GM19372 (cell line): ENCODE measurements around the gene GPR146.

Experiments
- ATAC-seq: cut with Tn5 transposase; IDR thresholded peaks from one replicate; pipeline ENCODE4 v1.9.1; 2021; ENCODE audit warnings: mild to moderate bottlenecking, low read depth, moderate library complexity; ENCODE audit not compliant: unreplicated experiment

GPR146 gene

DNA sequence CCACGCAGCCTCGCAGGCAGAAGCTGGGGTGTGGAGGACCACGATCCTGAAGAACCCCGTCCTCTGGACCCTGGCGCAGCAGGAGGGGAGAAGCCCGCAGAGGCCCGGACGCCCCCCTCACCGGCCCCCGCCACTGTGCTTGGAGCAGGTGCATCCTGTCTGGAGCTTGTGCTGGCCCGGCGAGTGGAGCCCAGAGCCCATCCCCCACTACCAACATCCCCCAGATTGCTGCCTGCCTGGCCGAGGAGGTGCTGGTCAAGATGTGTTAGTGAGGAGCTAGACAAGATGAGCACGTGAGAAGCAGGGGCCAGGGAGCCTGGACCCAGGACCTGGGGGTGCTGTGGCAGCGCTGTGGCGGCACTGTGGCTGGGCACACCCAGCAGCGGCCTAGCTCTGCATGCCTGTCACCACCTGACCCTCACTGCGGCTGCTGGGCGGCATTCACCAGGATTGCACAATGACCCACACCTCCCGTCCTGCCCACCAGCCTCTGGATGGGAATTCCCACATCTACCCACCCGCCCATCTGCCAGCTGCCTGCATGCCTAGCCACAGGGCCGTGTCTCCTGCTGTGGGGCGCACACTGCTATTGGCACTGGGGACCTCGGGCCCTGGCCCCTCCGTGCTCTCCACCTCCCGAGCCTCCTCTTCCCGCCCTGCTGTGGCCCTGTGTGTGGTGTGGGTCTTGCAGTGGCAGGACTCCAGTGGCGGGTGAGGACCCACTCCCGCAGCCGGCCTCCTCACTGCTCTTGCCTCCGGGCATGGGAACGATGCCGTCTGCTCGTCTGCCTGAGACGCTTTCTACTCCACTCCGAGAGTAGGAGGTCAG, 11.8 kb downstream of the GPR146 start:
- ATAC-seq = no peak

DNA sequence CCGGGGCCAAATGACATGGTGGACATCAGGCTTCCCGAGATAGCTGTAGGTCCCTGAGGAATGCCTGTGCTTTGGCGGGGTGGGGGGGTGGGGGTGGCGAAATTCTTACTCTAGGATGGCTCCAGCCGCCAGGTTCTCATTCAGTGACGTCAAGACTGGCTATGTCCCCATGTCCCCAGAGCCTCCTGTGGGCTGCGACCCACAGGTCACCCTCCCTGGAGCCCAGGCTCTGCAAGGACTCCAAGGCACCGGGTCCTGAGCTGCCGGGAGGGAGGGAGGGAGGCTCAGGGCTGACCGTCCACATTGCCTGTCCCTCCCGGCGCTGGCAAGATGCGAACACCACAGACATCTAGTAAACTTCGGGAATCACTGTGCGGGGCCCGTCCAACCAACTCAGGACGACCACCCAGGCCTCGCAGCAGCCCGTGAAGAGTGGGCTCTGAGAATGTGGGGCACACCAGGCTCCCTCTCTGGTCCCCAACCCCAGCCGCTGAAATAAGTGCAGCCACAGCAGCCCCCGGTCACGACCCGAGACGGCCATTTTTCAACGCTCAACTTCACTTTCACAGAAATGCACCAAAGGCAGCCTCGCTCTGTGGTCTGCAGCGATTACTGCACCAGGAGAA, 12.6 kb downstream of the GPR146 start:
- ATAC-seq = no peak

DNA sequence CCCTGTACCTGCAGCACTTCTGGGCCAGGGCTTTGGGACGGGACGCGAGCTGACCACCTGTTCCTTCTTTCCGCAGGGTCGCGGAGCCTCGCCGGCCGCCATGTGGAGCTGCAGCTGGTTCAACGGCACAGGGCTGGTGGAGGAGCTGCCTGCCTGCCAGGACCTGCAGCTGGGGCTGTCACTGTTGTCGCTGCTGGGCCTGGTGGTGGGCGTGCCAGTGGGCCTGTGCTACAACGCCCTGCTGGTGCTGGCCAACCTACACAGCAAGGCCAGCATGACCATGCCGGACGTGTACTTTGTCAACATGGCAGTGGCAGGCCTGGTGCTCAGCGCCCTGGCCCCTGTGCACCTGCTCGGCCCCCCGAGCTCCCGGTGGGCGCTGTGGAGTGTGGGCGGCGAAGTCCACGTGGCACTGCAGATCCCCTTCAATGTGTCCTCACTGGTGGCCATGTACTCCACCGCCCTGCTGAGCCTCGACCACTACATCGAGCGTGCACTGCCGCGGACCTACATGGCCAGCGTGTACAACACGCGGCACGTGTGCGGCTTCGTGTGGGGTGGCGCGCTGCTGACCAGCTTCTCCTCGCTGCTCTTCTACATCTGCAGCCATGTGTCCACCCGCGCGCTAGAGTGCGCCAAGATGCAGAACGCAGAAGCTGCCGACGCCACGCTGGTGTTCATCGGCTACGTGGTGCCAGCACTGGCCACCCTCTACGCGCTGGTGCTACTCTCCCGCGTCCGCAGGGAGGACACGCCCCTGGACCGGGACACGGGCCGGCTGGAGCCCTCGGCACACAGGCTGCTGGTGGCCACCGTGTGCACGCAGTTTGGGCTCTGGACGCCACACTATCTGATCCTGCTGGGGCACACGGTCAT, 13.3 kb downstream of the GPR146 start:
- no peak for ATAC-seq

DNA sequence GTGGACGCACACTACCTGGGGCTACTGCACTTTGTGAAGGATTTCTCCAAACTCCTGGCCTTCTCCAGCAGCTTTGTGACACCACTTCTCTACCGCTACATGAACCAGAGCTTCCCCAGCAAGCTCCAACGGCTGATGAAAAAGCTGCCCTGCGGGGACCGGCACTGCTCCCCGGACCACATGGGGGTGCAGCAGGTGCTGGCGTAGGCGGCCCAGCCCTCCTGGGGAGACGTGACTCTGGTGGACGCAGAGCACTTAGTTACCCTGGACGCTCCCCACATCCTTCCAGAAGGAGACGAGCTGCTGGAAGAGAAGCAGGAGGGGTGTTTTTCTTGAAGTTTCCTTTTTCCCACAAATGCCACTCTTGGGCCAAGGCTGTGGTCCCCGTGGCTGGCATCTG, 14.0 kb downstream of the GPR146 start:
- no peak for ATAC-seq

DNA sequence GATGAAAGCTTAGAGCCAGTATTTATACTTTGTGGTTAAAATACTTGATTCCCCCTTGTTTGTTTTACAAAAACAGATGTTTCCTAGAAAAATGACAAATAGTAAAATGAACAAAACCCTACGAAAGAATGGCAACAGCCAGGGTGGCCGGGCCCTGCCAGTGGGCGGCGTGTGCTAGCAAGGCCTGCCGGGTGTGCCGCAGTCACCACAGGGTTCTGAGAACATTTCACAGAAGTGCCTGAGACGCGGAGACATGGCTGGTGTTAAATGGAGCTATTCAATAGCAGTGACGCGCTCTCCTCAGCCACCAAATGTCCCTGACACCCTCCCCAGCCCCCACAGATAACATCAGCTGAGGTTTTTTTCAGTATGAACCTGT, 14.5 kb downstream of the GPR146 start:
- no peak for ATAC-seq

DNA sequence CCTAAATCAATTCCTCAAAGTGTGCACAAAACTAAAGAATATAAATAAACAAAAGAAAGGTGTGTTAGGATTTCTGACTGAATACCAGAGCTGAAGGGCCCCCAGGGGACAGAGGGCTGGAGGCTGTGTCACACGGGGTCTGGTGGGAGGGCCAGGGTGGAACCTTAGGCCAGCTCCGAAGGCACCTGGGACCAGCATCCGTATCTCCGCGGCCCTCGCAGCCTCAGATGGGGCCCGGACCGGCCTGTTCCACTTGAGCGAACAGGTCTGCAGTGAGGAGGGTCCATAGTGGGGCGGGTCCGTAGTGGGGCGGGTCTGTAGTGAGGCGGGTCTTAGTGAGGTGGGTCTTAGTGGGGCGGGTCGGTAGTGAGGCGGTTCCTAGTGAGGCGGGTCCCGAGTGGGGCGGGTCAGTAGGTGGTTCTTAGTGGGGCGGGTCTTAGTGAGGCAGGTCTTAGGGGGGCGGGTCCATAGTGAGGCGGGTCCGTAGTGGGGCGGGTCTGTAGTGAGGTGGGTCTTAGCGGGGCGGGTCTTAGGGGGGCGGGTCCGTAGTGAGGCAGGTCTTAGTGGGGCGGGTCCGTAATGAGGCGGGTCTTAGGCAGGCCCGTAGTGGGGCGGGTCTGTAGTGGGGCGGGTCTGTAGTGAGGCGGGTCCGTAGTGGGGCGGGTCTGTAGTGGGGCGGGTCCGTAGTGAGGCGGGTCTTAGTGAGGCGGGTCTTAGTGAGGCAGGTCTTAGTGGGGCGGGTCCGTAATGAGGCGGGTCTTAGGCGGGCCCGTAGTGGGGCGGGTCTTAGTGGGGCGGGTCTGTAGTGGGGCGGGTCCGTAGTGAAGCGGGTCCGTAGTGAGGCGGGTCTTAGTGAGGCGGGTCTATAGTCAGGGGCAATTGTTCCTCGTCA, 15.1 kb downstream of the GPR146 start:
- no peak for ATAC-seq

DNA sequence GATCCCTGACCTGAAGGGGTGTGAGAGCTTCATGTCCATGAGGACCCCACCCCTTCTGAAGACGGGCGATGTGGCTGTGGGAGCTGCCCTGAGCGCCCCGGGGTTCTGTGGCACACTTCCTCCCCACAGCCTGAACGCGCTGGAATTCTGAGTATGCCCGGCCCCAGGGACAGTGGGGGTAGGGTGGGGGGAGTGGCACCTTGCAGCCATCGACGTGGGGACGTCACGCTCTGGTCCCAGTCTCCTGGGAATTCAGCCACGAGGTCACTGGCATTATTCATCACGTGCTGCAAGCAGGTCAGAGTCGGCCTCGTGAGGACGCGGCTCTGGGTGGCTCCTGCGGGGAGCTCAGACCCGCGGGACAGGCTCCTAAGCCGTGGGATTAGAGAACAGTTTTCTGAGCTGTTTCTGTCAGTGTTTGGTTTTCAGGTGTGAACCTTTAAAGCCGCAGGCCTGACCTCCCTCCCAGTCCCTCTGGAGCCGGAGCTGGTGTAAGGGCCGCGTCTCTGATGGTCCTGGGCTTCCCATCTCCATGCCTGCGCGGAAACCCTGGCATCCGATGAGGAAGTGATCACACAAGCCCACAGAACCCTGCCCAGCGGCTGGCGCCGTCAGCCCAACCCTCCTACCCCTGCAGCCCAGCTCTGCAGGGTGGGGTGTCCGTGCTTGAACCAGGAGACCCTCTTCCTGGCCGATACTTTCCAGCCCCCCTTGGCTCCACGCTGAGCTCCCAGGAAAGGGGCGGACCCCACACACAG, 16.1 kb downstream of the GPR146 start:
- no peak for ATAC-seq

DNA sequence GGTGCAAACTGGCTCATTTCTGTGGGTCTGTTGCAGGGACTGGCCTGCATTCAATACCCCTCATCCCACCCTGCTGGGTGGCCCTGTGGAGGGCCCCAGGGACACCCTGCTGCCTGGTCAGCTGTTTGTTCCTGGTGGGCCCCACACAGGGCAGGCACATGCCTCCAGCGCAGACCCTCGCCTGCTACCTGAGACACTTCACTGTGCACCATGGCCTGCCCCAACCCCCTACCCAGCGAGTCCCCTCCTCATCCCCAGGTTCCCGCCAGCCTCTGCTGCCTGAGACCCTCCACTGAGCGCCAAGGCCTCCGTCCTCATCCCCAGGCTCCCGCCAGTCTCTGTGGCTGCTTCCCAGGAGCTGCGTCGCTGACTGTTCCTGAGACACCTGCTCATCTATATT, 16.8 kb downstream of the GPR146 start:
- no peak for ATAC-seq

DNA sequence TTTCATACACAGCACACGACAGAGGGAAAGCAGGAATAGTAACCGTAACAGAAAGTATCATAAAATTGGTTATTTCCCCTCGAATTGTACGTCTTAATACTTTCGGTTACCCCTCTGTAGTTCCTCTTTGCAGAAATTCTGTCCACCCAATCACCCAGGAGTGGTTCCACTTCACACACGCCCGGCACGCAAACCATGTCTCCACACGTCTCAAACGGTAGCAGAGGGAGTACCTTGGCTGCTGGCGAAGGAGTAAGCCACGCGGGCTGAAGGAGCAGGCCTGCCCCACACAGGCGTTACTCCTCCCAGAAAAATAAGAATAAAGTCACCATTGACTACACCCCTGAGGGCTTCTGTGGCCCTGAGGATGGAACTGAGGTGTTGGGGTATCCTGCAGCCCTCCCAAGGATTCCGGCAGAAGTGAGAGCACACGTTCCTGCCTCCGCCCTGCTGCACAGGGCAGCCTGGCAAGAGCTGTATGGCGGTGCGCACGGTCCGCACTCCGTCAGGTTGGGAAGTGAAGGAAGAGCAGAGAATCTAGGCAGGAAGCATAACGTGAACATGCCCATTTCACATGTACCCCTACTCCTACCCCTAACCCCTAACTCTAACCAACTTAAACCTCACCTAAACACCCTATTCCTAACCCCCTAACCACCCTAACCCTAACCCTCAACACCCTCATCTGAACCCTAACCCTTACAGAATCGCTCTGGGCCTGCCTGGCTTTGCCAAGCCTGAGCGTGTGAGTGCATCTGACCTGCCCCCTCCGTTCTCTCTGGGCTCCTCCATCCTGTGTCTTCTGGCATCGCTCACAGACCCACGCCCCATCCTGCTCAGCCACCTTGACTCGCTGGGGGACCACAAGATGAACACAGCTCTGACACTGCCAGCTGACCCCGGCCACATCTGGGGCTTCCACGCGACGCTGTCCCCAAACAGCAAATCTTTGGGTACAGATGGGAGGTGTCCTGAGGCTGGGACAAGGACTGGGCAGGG, 18.2 kb downstream of the GPR146 start:
- peak; percentile 63 for ATAC-seq

DNA sequence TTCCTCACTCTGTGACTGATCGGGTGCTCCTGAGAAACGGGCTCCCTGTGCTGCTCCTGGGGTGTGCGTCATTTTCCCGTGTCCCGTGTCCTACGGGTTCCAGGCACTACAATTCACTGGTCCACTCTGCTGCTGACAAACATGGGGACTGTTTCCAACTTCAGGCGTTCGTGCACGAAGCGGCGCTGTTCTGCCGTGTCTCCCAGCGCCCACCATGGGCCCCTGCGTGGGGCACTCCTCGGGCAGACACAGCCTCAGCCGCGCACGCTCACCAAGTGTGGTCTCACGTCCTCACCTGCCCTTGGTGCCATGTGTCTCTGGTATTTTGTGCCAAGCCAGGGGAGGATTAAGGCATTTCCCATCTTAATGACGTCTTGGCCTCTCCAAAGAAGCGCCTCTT, 19.0 kb downstream of the GPR146 start:
- no peak for ATAC-seq

DNA sequence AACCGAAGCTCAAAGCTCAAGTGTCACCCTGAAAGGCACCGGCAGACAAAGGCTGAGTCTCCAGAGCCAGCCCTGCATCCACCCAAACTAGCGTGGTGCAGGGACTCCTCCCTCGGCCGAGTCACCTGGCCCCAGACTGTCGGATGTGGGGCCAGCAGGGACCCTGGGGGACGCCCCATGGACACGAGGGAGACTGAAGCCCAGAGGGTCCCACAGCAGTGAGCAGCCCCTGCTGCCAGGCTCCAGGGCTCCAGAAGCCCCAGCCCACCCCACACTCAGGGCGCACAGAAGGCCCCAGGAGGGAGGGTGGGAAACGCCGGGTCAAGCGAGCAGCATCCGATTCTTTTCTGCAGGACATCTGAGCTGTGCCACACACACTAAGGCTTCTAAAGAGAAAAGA, 20.2 kb downstream of the GPR146 start:
- ATAC-seq = no peak

DNA sequence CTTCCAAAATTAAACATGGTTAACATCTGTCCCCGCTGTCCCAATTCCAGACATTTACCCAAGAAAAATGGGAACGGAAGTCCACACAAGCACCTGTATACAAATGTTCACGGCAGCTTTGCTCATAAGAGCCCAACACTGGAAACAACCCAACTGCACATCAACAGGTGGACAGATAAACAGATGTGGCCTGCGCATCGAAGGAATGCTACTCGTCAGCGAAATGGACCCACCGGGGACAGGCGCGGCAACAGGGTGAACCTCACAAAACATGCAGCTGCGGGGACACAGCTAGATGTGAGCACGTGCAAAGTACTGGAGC, 20.9 kb downstream of the GPR146 start:
- ATAC-seq = no peak

DNA sequence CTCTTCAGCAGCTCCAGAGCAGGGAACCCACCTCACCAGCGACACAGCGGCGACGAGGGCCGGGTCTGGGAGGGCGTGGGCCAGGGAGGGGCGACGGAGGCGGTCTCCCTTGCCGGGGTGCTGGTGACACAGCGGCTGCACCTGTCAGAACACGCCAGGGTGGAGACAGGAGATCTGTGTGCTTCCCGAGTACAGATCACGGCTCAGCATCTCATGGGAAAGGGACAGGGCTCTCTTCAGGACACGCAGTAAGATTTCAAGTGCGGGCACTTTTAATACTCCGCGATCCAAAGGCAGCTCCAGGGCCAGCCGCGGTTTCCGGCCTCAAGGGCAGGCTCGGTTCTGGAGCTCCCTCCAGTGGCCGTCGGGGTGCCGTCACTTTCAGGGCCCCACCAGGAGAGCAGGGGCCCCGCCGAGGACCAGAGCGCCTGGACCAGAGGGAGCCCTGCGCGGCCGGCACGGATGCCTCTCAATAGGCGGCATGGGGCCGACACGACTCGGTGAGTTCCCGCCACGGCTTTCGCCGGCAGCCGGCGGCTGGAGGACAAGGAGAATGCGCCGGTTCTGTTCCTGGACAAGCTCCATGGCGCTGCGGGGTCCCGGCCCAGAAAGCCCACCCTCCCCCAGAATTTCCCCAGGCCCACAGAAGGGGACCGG, 21.4 kb downstream of the GPR146 start:
- no peak for ATAC-seq

DNA sequence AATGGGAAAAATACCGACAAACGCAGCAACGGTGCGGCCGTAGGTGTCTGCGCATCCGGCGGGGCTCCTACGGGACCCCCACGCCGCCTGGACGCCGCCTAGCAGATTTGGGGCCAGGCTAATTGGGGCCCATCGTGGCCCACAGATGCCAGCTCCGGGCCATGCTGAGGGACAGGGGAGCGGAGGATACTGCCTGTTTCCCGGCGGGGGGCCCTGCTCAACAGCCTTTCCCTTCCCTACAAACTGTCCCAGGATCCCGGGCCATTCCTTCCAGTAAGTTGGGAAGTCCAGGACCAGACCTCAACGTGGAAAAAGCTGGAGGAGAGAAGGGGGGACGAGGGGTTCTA, 21.9 kb downstream of the GPR146 start:
- ATAC-seq = no peak

DNA sequence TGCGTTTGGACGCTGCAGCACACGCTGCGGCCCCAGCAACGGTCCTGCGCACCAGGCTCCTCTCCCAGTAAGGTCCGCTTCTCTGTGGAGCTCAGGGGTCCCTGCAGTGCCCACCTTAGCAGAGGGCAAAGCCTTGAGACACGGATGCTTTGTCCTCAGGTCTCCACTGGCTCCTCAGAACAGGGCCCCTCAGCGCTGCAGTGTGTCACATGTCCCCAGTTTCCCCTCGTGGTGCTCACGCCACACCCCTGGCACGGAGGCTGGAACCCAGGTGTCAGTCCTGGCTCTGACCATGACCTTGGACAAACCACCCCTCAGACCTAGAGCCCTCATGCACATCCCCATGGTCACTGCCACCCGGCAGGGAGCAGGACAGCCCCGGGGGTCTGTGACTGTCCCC, 23.7 kb downstream of the GPR146 start:
- ATAC-seq = no peak

DNA sequence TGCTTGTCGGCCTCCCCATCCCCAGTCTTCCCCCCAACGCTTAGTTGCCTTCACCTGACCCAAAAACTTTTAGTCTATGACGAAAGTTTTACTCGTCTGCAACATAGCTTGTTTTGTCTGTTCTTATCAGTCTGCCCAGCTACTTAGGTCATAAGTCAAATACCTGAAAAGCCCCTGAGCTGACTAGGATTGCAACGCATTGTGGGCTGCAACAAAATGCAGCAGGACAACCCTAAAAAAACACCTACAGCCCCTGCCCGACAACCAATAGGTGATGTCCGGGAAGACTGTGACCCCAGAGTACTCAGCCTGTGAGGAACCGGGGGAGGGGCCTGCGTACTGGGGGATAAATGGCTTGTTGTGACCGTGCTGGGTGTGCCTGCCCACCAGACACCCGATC, 24.3 kb downstream of the GPR146 start:
- ATAC-seq = no peak

DNA sequence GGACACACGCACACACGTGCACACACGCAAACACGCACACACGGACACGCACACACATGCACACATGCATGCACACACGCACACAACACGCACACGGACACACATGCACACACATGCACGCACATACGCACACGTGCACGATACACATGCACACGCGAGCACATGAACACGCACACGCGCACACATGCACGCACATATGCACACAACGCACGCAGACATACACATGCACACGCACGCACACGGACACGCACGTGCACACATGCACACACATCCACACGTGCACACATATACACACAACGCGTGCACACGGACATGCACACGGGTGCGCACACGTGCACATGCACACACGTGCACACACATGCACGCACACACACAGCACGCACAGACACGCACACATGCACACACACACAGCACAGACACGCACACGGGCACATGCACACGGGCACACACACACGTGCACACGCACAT, 26.2 kb downstream of the GPR146 start:
- no peak for ATAC-seq

DNA sequence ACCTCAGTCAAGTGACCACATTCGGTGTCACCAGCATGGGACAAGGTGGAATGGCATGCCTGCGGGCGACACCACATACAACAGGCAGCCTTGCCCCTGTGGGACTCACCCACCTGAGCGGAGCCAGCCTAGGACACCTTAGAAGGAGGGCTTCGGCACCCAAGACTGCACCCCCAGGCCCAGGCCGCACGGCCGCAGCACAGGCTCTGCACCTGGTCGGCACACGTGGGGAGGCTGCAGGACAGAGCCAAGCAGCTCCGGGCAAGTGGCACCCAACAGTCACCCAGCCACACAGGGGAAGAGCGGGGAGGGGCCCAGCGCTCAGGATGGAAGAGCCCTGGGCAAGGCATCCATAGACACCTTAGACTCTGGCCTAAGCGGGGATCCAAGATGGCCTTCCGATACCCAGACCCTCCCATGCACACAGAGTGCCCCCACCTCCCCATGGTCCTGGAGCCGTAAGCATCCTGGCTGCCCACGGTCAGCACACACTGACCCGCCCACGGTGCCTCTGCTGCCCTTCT, 27.4 kb downstream of the GPR146 start:
- no peak for ATAC-seq
